ENCODE results near the gene C19orf73. TPM values are rescaled to one million over a fixed set of nuclear protein-coding genes. Genes with fewer than 3 reads are reported as not detected.
A peak's percentile ranks its signal among the peaks of the same experiment; 100 is the strongest.

The C19orf73 gene
- total and polyA plus RNA-seq, 9 of the 15 experiments (the other 6 are each of a cell fraction or from before 2014, with no cell fraction given), result 0.08 to 7.4 (median 1.4) TPM

- Histone ChIP-seq H3K4me2 (ENCODE audit: insufficient read depth, low read length) (peak overlapping the region; percentile 47), H3K79me2 (ENCODE audit: control insufficient read depth, insufficient read depth, low read length) (no peaks in the 10 kb centered on the region), H3K9ac (ENCODE audit: insufficient read depth in 1 of 2, low read depth in 2 of 2, low read length in 2 of 2) (peak overlapping the region; percentile 21 to 84), H3K9me1 (ENCODE audit: control insufficient read depth, insufficient read depth, low read length) (no peaks in the 10 kb centered on the region), H3K9me3 (replicated peaks; ENCODE audit: control insufficient read depth, insufficient read depth, low read depth, low read length) (no peaks in the 10 kb centered on the region), H2AFZ (ENCODE audit: low read depth, low read length) (peak overlapping the region; percentile 78), H3K27me3 (ENCODE audit: control insufficient read depth in 2 of 2, insufficient read depth in 2 of 2, low read length in 2 of 2) (peaks cover 3 to 21% of the 10 kb centered on the region in 2 experiments; a peak in 4 of 5 replicates), H4K20me1 (replicated peaks; ENCODE audit: control insufficient read depth, insufficient read depth, low read length) (no peaks in the 10 kb centered on the region), H3K4me3 (no peak overlapping the region), H3K27ac (ENCODE audit: extremely low read depth, low read depth, low read length) (peak overlapping the region; percentile 52; the same call in 2 of the 3 replicates), H3K4me1 (replicated peaks in 1 of 2; ENCODE audit: control insufficient read depth in 2 of 2, insufficient read depth in 2 of 2, low read length in 2 of 2) (peaks cover 9 to 32% of the 10 kb centered on the region in 2 experiments; a peak in 4 of 5 replicates), H3K36me3 (ENCODE audit: control insufficient read depth, insufficient read depth, low read length) (no peaks in the 10 kb centered on the region)
- intact Hi-C loops (cut with micrococcal nuclease), result loop anchor here (2.0 to 5.0 kb wide), 2 partner anchors 75 to 286 kb away; no protein-coding TSS in a partner anchor
- DNase-seq (ENCODE audit: extremely low read depth in 1 of 4, low spot score in 3 of 4) (peak; percentile 76 to 91 (median 82)), FAIRE-seq (peak; percentile 96), ATAC-seq (peak; percentile 95)
- in situ Hi-C loops (cut with MboI), result no loop called here
- WGBS (ENCODE audit: insufficient coverage, low coverage, missing lambda C conversion rate), result 30% methylated on average over 19 of the region's 23 CpGs
- POLR2A ChIA-PET, result interaction anchor here (0.5 to 1.0 kb wide), 7 partner anchors 9 to 278 kb away, joined by 3 to 4 read pairs (median 3); partner anchors contain the start of gene FTL
- CTCF ChIA-PET (ENCODE audit: low intra/inter-chr PET ratio), result interaction anchor here (0.5 to 1.0 kb wide), 6 partner anchors 54 to 279 kb away, joined by 3 to 5 read pairs (median 3); no protein-coding TSS in a partner anchor
- no TSS peak for BruUV-seq (replicated peaks)
- TF ChIP-seq MEF2A (IDR thresholded peaks at IDR 0.05; ENCODE audit: control insufficient read depth, low read depth, low read length) (peak; percentile 74), CTCF (IDR thresholded peaks at IDR 0.05 in 2 of 3, conservative IDR thresholded peaks at IDR 0.05 in 1 of 3; ENCODE audit: insufficient read depth in 2 of 3, low read depth in 1 of 3, low read length in 3 of 3) (peak; percentile 71 to 84 (median 79)), BACH1 (tag; IDR thresholded peaks at IDR 0.05) (no peak), ZNF217 (CRISPR knock-in tag; IDR thresholded peaks at IDR 0.05) (no peak), VEZF1 (CRISPR knock-in tag; IDR thresholded peaks at IDR 0.05) (peak; percentile 69), MYBL2 (IDR thresholded peaks at IDR 0.05; ENCODE audit: low read depth) (no peak), MYBL2 (CRISPR knock-in tag; IDR thresholded peaks at IDR 0.05; ENCODE audit: borderline replicate concordance) (no peak), ZNF740 (CRISPR knock-in tag; IDR thresholded peaks at IDR 0.05) (0 out of 2 replicates have a peak, but pooled peaks have one; percentile 37), ZNF740 (tag; IDR thresholded peaks at IDR 0.05) (no peak), KLF16 (IDR thresholded peaks at IDR 0.05) (0 out of 2 replicates have a peak, but pooled peaks have one; percentile 11), MYNN (IDR thresholded peaks at IDR 0.05) (no peak), MYNN (CRISPR knock-in tag; IDR thresholded peaks at IDR 0.05) (no peak), ZNF239 (CRISPR knock-in tag; IDR thresholded peaks at IDR 0.05) (no peak), ETV1 (tag; conservative IDR thresholded peaks at IDR 0.05; ENCODE audit: low read depth) (peak; percentile 41; the same call in 1 of the 2 replicates), ZNF655 (CRISPR knock-in tag; IDR thresholded peaks at IDR 0.05) (no peak)
Measured at GRCh38 chr19:49073514-49074378, 45.2 kb downstream of the C19orf73 start.

All from K562 (cell line).